RPMI7951 (cell line): ENCODE results near the gene IHH. TPM values are rescaled to one million over a fixed set of nuclear protein-coding genes. Genes with fewer than 3 reads are reported as not detected.

ENCODE experiments used
- DNase-seq: peaks from one replicate; pipeline ENCODE4 v3.0.0-alpha.2; 2012; ENCODE audit warnings: low read depth
- total RNA-seq: library from RNA; depleted of rRNA; stranded (reverse); fragments of >200 nt; shearing (Covaris generic); gene quantifications from 2 replicates; pipeline ENCODE4 v1.2.3, GENCODE V29; 2014

Gene IHH
- total RNA-seq, 1 experiment from 2014 or later: not detected

- peak; percentile 64 for DNase-seq
Observed at GRCh38 chr2:219041252-219041651, 19.5 kb downstream of the IHH start, which contains the start of gene CFAP65. TSS of gene CFAP65 (minus strand) at chr2:219041516. CDS start at chr2:219039048, 2,468 bp downstream.

- no peak for DNase-seq
Observed at GRCh38 chr2:219038600-219038999, 22.1 kb downstream of the IHH start.

- no peak for DNase-seq
Observed at GRCh38 chr2:219037783-219038499, 22.8 kb downstream of the IHH start.

DNA sequence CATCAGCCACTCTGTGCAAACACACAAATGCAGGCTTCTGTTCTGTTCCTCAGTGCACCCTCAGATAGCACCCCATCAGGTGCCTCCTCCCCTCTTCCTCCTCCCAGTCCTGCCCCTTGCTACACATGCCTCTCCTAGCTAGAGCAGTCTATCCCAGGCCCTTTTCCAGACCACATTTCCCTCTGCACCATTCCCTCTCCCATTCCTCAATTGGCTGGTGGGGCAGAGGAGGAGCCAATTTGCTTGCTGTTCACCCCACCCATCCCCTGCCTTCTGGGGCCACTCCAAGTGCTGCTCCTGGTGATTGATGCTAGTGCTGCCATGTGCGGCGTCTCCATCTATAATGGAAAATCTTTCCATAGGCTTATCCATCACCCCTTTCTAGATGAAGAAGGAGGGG is 24.8 kb downstream of the IHH start:
- DNase-seq: no peak

GRCh38 chr2:219034823-219035222 is 25.9 kb downstream of the IHH start:
- DNase-seq: no peak

GRCh38 chr2:219032051-219032745 is 28.5 kb downstream of the IHH start:
- DNase-seq: no peak

DNA sequence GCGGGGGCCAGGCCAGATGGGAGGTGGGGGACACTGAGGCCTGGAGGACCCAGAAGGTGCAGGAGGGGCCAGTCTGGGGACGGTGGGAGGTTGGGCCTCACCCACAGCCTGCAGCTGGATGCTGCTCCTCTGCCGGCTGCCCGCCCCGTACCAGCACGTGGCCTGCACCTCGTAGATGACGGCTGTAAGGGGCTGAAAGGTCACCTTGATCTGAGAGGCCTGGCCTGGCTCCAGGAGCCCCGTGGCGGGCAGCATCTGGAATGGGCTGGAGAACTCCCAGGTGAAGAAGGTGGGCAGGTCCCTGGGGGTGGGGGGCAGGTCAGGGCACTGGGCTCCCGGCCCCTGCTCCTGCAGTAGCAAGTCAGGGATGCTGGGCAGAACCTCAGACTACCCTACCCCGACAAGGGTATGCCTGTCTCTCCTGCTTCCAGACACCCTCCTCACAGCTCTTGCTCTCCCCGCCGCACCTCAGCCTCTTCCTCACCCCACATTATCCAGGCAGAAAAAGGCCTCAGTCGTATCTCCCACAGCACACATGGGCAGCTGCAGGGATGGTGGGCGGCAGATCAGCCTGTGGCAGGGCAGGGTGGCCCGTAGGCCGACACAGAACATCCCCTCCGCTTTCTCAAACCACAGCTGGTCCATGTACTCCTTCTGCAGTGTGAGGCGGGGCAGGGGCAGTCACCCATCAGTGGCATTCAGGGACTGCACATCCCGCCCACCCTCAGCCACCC is 29.5 kb downstream of the IHH start:
- no peak for DNase-seq

- no peak for DNase-seq
Observed at GRCh38 chr2:219030177-219030940, 30.4 kb downstream of the IHH start.

DNA sequence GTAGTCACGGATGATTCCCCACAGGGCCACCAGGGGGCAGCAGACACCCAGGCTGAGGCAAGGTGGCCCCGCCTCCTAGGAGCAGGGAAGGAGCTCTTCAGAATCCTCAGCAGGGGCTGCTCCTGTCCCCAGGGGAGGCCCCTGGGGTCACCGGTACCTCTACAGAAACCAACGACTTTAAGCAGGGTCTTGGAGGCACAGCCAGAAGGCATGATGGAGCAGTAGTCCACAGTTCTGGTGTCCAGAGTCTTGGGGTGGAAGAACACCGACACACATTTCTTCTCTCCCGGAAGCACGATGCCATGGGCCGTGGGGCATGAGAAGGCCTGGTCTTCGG is 30.9 kb downstream of the IHH start:
- peak; percentile 65 for DNase-seq

DNA sequence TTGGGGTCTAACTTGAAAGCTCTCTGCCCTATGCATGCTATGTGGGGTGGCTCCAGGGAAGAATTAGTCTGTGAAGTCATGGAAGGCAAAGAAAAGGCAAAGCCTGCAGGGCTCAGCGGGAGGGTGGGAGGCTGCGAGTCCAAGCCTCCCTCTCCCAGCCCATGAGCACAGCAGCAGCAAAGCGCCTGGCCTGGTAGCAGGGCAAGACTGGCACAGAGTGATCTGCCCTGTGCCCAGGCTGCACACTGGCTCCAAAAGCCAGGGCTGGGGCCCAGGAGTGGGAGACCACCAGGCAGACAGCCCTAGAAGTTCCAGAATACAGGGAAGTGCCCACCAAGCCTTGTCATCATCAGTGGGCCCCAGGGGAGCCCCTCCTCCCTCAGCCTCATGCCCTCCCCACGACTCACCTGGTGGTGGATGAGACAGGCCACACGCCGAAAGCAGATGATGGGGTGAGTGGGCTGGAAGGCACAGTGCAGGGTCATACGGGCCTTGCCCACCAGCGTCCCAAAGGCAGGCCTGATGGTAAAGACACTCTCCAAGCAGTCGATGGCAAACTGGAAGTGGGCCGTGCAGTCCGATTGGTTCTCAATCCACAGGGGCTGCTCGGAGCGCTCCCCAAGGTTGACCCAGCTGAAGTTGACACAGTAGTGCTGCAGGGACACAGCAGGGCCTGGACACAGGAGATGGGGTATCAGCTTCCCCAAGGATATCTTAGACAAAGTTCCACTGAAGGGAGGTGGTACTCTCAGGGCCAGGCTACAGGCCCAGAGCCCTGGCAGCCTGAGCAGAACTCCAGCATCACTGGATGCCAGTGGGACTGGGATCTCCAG is 31.5 kb downstream of the IHH start:
- DNase-seq: no peak

DNA sequence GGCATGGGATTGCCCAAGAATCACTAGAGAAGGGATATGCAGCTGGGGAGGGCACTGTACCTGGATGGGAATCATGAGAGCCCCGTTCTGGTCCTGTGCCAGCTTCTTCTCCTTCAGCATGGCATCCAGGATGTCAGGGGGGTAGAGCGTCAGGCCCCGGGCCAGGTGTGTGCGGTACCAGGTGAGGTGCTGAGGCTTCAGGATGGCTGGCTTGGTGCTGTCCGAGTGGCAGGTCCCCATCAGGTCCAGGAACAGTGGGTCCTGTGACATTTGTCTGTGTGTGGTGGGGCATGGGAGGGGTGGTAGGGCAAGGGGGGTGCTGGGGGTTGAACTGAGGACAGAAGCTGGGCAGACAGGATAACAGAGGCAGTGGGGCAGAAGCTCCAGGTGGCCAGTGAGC is 32.6 kb downstream of the IHH start:
- no peak for DNase-seq

DNA sequence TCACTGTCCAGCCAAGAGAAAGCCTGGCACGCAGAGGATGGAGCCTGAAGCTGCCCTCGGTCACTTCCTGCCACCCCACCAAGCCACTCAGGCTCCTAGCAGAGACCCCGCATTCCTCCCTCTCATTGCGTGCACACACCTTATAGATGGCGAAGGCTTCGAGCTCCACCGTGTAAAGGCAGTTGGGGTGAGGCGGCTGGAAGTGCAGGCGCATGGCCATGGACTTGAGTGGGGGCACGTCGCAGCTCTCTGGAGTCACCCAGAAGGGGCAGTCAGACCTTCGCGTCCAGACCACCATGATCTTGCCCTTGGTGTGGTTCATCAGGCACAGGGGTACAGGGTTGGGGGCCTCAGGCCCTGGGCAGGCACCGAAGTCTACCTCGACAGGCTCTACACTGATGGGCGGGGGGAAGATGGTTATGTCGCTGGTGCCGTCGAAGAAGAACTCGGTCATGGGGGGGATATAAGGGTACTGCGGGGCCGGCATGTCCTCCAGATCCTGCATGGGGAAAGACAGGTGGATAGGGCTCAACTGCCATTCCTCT is 33.1 kb downstream of the IHH start:
- DNase-seq: no peak

DNA sequence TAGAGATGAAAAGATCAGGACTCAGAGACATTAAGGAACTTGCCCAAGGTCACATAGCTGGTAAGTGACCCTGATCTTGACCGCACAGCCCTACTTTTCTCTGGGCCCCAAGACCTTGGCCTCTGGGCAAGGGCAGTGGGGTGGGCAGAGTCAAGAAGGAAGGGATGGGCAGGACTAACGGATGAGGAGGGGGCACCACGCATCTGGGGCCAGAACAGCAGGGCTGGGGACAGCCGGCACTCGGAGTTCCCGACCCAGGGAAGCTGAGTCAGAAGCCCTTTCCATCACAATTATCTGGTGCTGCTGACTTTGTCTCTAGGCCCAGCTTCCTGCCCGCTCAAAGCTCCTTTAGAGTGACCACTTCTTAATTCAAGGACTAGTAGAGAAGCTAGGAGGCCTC is 33.8 kb downstream of the IHH start:
- no peak for DNase-seq

DNA sequence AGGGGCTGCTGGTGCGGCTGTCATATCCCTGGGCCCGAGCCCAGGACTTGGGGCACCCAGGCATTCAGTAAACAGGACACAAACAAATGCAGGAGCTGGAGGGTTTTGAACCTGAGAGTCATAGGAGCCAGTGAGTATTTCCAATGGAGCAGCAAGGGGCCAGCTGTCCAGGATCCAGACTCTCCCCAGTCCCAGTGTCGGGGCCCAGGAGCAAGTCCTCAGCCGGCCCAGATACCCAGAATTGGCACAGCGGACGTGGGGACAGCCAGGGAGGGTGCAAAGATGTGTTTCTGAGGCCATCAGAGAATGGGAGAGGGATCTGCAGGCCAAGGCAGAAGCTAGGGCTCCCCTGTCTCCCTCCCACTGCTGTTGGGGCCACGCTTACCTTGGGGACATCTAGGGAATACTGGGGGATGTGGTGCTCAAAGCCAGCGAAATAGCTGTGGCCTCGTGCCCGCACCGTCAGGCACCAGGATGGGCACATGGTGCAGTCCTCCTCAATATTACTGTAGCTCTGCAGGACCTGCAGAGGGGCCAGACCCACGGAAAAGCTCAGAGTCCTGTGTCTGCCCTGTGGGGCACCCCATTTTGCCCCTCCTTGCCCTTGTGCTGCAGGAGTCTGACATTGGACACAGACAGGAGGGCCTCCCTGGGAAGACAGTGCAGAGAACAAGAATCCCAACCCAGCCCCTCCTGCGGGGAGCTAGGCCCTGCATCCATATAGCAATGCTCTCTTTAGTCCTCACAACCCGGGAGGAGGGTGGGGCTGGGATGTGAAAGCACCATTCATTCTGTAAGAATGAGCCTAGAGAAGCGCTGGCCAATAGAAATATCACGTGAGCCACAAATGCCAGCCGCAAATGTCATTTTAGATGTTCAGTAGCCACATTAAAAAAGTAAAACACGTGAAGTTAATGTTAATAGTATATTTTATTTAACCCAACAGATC is 34.8 kb downstream of the IHH start:
- DNase-seq: peak; percentile 14

- no peak for DNase-seq
Observed at GRCh38 chr2:219024059-219024458, 36.7 kb downstream of the IHH start.

DNA sequence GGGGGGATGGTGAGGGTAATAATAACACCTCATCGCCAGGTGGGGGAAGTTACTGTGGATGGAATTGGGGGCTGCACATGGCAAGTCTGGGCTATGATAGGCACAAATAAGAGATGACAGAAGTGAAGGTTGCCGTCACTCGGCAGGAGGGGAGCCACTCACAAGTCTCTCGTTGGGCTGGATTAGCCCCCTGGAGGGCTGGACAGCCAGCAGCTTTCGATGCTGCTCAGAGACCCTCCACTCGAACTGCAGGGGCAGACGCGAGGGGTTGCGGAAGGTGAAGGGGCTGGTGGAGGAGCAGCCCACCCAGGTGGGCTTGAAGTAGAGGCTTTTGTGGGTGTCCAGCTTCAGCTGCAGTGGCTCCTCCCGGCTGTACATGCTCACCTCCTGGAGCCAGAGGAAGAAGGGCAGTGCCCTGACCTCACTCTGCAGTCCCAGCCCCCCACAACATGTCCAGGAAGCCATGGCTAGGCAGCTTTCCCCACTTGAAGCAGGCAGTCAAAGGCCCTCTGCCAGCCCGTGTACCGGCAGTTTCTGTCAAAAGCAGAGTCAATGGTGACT is 37.6 kb downstream of the IHH start:
- no peak for DNase-seq

- DNase-seq: no peak
Observed at GRCh38 chr2:219022616-219023015, 38.1 kb downstream of the IHH start.

GRCh38 chr2:219022041-219022440 is 38.7 kb downstream of the IHH start:
- DNase-seq: no peak

DNA sequence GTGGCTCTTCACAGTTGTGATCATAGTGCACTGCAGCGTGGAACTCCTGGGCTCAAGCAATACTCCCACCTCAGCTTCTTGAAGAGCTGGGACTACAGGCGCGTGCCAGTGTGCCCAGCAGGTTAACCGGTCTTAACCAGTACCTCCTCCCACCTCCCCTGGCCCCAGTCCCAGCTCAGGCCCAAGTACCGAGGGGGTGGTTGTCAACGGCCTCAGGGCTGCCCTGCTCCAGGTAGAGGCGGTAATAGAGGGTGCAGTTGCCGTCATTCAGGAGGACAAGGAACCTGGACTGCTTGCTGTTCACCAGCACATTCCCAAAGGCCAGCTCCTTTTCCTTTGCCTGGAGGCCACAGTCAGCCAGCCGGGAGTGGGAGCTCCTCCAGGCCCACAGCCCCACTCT is 39.1 kb downstream of the IHH start:
- no peak for DNase-seq
